Sigmoid colon (tissue), 4 donors: Measurements from ENCODE around the gene ASH1L.

ENCODE experiments used
- CTCF ChIP-seq, 4 experiments: fragments of 450-650 bp in 3 of 4; fragments of 200-600 bp in 1 of 4; IDR thresholded peaks; one replicate each; pipeline ENCODE4 v1.5.1; 2016 to 2019; ENCODE audit warnings: antibody characterized with exemption in 4 of 4, mild to moderate bottlenecking in 3 of 4, moderate library complexity in 2 of 4
- POLR2A ChIP-seq, 2 donors: fragments of 450-650 bp; IDR thresholded peaks; one replicate each; pipeline ENCODE4 v1.6.1; 2016; ENCODE audit warnings: antibody characterized with exemption in 2 of 2, mild to moderate bottlenecking in 2 of 2, moderate library complexity in 2 of 2
- POLR2AphosphoS5 ChIP-seq, 4 donors: sonication (generic); formaldehyde crosslinking; IDR thresholded peaks; one replicate each; pipeline ENCODE4 v1.6.1; 2017; ENCODE audit warnings: antibody characterized with exemption in 4 of 4

GRCh38 chr1:155295942-155296267, 266.7 kb downstream of the ASH1L start:
- TF ChIP-seq CTCF (IDR thresholded peaks at IDR 0.05) = no peak
- TF ChIP-seq POLR2A (IDR thresholded peaks at IDR 0.05) = no peak
- no peak for TF ChIP-seq POLR2AphosphoS5 (IDR thresholded peaks at IDR 0.05)
